DMS 273 treated with DMSO at 0.1 percent for 48 hours (cell line): Measurements from ENCODE around the gene PRKCE.

Experiments used
- DNase-seq: peaks from one replicate; lab custom pipeline; 2025; lab: John Stamatoyannopoulos, UW

Gene PRKCE

DNA sequence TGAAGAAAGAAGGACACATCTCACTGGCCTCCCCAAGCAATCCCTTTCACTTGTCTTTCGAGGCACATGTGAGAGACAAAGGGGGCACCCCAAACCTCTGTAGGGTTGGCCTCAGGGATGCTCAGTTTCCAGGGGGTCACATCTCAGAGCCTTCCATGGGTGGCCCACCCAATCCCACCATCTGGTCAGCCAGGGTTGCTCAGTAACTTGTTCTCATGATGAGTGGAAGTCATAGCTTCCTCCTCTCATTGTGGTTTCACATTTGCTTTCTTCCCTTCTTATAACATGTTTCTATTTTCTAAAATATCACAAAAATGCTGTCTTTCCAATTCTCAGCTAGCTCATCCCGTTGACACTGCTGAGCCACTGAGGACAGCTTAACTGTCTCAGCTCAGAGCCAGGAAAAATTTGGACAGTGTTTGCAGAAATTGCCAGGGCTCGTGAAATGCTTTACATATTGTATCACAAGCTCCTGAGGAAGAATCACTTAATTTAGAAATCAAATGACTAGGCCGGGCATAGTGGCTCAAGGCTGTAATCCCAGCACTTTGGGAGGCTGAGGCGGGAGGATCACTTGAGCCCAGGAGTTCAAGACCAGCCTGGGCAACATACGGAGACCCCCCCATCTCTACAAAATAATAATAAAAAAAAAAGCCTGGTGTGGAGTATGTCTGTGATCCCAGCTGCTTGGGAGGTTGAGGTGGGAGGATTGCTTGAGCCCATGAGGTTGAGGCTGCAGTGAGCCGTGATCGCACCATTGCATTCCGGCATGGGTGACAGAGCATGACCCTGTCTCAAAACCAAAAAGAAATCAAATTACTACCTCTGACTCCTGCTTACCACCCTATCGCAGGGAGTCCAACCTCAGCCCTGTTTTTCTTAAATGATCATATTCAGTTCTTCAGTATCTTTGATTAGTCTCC is 129.3 kb downstream of the PRKCE start:
- no peak for DNase-seq

GRCh38 chr2:45781464-45781811 is 130.0 kb downstream of the PRKCE start:
- DNase-seq, result no peak

DNA sequence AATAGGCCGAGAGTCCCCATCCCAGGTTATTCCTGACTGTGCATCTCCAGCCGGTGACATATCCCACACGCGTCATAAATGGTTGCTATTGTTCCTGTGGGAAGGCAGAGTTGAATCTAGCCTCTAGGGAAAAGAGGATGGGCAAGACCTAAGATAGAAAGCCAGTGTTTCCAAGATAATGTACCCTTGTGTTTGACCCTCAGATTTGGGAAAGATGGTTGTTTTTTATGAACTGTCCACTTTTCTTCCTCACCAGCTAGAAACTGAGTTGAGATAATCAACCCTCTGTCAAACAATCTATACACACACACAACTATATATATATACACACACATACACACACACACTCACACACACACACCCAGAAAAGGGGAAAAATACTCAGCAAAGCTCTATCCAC is 131.0 kb downstream of the PRKCE start:
- DNase-seq, result no peak

DNA sequence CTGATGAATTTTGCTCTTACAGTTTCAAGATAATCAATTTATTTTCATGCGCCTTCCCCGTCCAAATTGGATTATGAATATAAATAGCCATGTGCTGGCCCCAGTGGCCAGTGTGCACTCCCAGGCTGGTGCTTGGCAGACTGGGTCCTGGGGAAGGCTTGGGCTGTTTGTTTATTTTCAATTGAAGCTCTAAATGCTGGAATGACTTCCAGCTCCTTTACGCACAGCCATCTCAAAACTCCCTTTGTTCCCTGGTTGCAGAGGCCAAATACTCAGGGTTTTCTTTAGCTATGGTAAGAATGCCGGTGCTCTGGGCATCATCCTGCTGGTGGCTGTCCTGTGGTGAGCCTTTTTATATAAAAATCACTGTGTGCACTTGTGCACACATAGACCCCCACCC is 131.5 kb downstream of the PRKCE start:
- DNase-seq, result no peak

GRCh38 chr2:45786030-45786835 is 134.8 kb downstream of the PRKCE start:
- DNase-seq, result no peak

GRCh38 chr2:45786836-45787357 is 135.4 kb downstream of the PRKCE start:
- DNase-seq, result no peak

- no peak for DNase-seq
These were observed 136.9 kb downstream of the PRKCE start for GRCh38 chr2:45788401-45788800.

GRCh38 chr2:45789317-45789716 is 137.8 kb downstream of the PRKCE start:
- no peak for DNase-seq

GRCh38 chr2:45789961-45790723 is 138.7 kb downstream of the PRKCE start:
- no peak for DNase-seq

DNA sequence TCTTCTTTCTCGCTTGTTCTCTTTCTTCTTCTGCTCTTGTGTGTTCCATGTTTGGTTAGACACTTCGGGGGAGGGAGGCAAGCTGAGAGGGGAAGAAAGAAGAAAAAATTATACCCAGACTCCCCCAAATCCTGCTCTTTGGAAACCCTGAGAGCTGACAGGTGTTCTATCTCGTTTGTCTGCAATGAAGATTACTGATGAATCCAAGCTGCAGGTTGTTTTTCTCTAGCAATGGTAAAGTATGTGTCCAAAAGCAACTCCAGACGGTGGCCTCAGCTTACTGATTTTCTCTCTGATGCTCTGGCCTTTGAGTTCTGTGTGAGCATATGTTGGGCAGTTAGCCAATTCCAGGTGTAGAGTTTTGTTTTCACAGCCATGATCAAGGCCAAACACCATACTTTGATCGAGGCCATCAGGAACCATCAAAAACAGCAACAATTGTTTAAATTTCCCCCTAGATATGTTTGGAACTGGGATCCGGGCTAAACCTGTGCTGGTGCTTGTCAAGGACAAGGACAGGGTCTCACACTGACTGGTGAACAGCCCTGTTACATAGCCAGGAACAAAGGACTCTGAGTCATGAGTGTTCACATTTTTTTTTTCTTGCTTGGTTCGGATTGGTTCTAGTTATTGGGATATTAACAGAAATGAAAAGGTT is 142.0 kb downstream of the PRKCE start:
- no peak for DNase-seq

- DNase-seq, result no peak
These were observed 142.7 kb downstream of the PRKCE start for GRCh38 chr2:45794134-45794617.

GRCh38 chr2:45796500-45796899 is 145.0 kb downstream of the PRKCE start:
- no peak for DNase-seq

DNA sequence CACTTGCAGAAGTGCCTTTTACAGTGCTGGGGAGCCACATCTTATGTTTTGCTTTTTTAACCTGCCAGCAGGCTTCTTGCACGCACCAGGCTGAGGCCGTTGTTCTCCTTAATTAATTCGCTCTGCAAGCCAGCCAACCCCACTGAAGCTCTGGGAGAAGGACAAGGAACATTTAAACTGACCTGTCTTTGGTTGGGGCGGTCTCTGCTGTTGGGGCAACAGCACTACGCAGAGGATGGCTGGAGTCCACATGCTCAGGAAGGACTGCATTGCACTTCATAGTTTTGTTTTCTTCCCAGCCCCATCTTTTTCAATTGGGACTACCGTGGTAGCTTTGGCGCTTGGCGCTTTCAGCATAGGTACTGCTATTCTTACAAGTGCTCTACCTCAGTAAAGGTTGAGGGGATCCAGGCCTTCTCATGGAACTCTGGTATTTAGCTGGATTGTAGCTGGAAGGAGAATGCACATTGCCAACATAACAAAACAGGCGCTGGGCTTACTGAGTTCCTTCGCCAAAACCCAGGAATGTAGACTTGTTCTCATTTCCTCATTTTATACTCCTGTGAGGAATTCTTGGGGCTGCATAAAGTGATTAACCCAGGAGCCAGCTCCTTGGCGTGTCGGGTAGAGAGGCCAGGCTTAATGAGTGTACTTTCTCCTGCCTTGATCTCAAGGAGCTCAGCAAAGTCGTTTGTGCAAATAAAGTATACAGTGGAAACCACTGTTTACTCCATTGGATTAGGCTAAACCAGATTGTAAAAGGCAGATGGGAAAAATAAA is 146.2 kb downstream of the PRKCE start:
- no peak for DNase-seq

- DNase-seq, result no peak
These were observed 148.4 kb downstream of the PRKCE start for GRCh38 chr2:45799679-45800381.

DNA sequence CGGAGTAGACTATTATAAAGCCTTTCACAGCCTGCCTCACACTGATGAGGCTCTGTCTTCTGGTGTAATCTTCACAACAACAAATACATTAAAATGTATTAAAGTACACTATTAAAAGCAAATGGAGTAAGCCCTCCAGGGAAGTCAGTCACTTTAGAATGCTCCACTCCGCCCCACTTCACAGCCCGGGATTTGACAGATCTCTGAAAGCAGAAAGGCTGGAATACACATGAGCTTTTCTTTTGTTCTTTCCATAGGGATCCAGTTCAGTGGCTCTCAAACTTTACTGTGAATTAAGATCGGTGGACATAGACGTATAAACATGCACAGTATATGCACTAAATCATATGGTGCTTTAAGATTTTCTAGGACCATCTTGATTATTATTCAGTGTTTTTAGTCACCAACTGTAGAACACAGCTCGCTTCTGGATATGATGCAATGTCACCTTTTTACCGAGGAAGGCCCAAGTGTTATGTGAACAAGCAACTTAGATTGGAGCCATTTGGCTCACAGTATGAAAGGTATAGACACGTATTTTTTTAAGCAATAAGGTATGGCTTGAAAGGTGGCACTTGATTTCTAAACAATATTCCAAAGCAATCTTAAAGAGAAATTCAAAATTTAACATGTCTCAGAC is 151.1 kb downstream of the PRKCE start:
- DNase-seq, result no peak

GRCh38 chr2:45804987-45805755 is 153.7 kb downstream of the PRKCE start:
- DNase-seq, result no peak

GRCh38 chr2:45806563-45807358 is 155.3 kb downstream of the PRKCE start:
- no peak for DNase-seq

DNA sequence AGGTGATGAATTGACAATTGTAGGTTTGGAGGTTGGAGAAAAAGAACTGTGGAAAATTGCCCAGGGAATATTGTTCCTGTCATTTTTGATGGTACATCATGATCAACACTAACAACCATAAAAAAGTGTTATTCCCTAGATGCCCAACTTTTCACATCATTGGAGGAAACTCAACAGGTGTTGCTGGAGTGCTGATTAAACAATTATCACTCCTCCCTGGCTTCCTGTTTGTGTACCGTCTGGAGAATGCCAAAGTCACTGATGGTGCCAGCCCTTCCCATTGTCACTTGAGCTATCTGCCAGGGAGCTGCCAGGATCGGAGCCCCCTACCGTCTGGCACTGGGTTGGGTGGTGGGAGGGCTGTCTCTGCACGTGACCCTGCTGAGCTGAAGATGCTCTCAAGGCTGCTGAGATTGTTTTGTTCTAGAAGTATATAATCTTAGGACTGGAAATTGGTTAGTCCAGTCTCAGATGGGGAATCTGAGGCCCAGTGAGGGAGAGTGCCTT is 156.9 kb downstream of the PRKCE start:
- DNase-seq, result no peak
